ENCODE measurements around the gene FLCN.

DNA sequence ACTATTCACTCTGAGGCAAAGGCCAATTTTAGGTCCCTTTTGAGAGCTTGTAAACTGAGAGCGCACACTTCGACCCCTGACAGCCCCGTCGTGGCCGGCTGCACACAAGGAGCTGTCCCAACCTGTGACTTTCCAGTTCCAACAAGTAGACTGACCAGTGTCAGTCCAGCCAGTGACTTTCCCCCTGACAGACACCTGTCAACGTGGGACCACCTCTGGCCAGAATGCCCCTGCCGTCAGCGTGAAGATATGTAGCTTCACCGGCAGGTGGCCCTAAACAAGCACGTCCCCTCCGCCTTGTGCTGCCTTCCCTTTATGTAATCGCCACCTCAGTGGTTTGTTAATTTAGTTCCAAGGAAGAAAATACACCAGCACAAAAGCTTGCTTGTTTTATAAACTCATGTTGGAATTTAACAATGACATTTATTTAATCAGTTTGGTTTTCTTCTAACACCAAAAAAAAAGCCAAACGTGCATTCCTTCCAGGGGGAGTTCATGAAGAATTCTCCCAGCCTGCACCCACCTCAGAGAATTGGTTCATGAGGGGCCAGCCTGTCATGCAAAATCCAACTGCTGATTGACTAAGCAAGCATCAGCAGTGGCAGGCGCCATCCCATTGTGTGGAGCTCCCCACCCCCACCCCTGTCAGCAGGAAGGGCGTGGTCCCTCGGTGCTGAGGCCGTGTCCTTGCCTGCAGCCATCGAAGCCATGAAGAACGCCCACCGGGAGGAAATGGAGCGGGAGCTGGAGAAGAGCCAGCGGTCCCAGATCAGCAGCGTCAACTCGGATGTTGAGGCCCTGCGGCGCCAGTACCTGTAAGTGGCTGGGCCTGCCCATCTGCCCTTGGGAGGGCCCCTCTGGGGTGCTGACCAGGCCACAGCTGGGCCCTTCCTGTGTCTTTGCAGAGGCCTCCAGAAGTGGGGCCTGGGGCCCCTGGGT lies 64.7 kb downstream of the FLCN start:
- TF ChIP-seq POLR2A (IDR thresholded peaks at IDR 0.05), result no peak
- TF ChIP-seq, protein P1, sequence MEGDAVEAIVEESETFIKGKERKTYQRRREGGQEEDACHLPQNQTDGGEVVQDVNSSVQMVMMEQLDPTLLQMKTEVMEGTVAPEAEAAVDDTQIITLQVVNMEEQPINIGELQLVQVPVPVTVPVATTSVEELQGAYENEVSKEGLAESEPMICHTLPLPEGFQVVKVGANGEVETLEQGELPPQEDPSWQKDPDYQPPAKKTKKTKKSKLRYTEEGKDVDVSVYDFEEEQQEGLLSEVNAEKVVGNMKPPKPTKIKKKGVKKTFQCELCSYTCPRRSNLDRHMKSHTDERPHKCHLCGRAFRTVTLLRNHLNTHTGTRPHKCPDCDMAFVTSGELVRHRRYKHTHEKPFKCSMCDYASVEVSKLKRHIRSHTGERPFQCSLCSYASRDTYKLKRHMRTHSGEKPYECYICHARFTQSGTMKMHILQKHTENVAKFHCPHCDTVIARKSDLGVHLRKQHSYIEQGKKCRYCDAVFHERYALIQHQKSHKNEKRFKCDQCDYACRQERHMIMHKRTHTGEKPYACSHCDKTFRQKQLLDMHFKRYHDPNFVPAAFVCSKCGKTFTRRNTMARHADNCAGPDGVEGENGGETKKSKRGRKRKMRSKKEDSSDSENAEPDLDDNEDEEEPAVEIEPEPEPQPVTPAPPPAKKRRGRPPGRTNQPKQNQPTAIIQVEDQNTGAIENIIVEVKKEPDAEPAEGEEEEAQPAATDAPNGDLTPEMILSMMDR (IDR thresholded peaks at IDR 0.05), result no peak

Measured in lower leg skin (tissue), 3 donors.